Astrocyte of the hippocampus (primary cell): ENCODE data around the gene ISYNA1.

Experiments used
- DNase-seq: peaks from one replicate; pipeline ENCODE4 v3.0.0; 2011; ENCODE audit warnings: low read depth, low spot score

Gene ISYNA1

GRCh38 chr19:18392417-18392816 is 45.5 kb downstream of the ISYNA1 start:
- no peak for DNase-seq

- DNase-seq: no peak
These were observed 46.3 kb downstream of the ISYNA1 start for GRCh38 chr19:18391509-18392075.

DNA sequence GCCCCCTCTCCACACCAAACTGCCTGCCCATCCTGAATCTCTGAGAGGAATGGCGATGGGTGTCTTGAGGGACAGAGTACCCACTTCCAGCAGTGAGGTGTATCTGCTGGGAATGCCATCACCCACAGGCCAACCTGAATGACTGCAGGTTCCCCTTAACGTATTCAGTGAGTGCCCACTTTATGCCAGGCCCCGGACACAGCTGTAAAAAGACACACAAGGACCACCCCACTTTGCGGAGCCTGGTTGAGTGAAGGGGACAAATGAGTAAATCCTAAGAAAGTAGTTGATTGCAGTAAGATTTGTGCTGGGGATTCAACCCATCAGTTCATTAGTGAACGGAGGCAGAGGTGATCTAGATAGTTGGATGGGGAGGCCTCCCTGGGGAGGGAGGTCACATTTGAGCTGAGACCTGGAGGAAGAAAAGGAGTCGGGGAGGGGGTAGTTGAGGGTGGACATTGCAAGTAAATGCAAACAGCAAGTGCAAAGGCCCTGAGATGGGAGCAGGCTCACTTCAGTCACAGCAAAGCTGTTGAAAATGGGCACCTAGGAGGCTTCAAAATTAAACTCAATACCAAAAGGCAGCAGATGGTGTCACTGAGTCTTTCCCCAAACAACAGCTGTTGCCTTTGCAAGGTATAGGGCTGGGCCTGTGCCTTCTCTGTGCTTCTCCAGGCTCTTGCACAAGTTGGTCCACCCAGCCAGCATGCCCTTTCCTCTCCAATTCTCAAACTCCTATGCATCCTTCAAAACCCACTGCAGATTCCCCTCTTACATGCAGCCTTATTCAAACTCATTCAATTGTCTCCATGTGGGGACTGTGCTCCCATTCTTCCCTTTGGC is 47.6 kb downstream of the ISYNA1 start:
- DNase-seq: no peak

DNA sequence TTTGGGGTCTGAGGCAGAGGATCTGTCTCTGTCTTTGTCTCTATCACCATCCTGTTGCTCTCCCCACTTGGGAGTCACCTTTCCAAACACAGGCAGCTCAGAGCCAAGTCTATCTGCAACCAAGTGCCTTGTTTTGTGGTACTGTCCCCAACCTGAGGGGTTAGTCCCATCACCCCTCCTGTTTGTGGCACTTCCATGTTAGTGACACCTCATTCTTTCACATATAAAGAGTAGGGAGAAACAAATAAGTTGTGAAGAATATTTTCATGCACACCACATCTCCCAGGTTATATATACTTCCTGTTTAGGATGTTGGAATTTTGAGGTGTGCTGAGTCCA is 48.2 kb downstream of the ISYNA1 start:
- DNase-seq: no peak

DNA sequence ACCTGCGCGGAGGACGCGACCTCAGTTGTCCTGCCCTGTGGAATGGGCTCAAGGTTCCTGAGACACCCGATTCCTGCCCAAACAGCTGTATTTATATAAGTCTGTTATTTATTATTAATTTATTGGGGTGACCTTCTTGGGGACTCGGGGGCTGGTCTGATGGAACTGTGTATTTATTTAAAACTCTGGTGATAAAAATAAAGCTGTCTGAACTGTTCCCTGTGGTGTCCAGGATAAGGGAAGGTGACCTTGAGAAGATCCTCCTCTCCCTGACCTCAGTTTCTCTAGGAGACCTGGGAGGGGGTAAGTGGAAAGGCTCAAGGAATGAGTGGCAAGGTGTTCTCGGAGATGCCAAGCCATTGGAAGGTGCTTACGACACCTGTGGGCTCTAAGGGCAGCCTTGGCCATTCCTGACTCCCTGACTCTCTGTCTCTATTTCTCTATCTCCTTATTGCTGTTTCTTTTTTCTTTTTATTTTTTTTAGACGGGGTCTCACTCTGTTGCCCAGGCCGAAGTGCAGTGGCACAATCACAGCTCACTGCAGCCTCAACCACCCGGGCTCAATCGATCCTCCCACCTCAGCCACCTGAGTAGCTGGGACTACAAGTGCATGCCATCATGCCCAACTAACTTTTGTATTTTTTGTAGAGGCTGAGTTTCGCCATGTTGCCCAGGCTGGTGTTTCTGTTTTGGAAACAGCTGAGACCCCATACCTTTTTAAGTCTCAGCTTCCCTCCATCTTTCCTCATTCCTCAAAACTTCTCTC is 48.8 kb downstream of the ISYNA1 start:
- no peak for DNase-seq

- DNase-seq: peak; percentile 89
These were observed 49.6 kb downstream of the ISYNA1 start for GRCh38 chr19:18388100-18388959.

- DNase-seq: no peak
These were observed 51.2 kb downstream of the ISYNA1 start for GRCh38 chr19:18386543-18387271.

DNA sequence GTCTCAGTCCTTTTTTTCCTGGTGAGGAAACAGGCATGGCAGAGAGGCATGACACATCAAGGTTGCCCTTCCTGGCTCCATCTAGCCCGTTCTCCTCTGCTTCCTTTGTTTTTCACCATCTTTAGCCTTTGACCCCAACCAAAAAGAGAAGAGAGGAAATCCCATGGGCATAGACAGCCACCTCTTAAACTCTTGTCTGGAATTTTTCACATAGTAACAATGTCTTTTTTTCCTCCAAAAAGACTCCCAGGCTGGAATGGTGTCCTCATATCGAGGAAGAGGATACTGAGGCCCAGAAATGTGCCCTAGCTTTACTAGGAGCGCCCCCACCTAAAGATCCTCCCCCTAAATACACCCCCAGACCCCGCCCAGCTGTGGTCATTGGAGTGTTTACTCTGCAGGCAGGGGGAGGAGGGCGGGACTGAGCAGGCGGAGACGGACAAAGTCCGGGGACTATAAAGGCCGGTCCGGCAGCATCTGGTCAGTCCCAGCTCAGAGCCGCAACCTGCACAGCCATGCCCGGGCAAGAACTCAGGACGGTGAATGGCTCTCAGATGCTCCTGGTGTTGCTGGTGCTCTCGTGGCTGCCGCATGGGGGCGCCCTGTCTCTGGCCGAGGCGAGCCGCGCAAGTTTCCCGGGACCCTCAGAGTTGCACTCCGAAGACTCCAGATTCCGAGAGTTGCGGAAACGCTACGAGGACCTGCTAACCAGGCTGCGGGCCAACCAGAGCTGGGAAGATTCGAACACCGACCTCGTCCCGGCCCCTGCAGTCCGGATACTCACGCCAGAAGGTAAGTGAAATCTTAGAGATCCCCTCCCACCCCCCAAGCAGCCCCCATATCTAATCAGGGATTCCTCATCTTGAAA is 52.0 kb downstream of the ISYNA1 start, which contains the start of gene GDF15:
Gene GDF15, plus strand, starts transcription at position 484 of the 868 bp plus-strand sequence. Its CDS starts 32 bp downstream, at position 516.
- DNase-seq: peak; percentile 84

GRCh38 chr19:18385359-18385674 is 52.6 kb downstream of the ISYNA1 start:
- DNase-seq: no peak

DNA sequence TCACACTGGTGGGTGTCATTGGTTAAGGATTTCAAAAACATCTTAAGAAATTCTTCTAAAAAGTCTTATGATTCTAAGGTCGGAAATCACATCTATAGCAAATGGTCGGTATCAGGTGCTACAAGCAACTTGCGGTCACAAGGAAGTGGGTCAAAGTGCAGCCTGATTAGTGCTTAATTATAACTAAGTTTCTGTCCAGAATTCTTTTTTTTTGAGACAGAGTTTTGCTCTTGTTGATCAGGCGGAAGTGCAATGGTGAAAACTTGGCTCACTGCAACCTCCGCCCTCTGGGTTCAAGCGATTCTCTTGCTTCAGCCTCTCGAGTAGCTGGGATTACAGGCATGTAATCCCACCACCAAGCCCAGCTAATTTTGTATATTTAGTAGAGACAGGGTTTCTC is 53.2 kb downstream of the ISYNA1 start:
- DNase-seq: no peak
